A549 (cell line): ENCODE measurements around the gene PCDHA7. TPM values are rescaled to one million over a fixed set of nuclear protein-coding genes. Genes with fewer than 3 reads are reported as not detected.

Source experiments
- ATAC-seq, 2 experiments: fragments of 200-7000 bp in 1 of 2; fragments of >200 bp in 1 of 2; cut with Nextera tagmentation in 1 of 2; cut with Tn5 transposase in 1 of 2; 3 replicates each; pipeline versions ENCODE4 v1.8.0 to v1.9.1; 2018 to 2020; ENCODE audit warnings: mild to moderate bottlenecking in 1 of 2, moderate library complexity in 1 of 2
- CTCF ChIA-PET: fragments of 300-600 bp; sonication (Branson Sonifier 250); formaldehyde crosslinking; extraction: SDS; loops from one replicate; lab custom pipeline; 2021; ENCODE audit warnings: antibody characterized with exemption, inconsistent platforms; lab: Yijun Ruan, JAX
- POLR2A ChIA-PET: fragments of 350-600 bp; formaldehyde crosslinking; extraction: SDS; loops from one replicate; lab custom pipeline; 2021; ENCODE audit warnings: antibody characterized with exemption, inconsistent platforms; lab: Yijun Ruan, JAX
- DNase-seq, 2 experiments: peaks; one replicate each; pipeline versions ENCODE4 v3.0.0 to v3.0.0-alpha.2; 2011 to 2016; ENCODE audit warnings: low read depth in 1 of 2, low spot score in 1 of 2
- FAIRE-seq: peaks from 2 replicates; lab custom pipeline; 2011; peaks lifted over from hg19 to GRCh38; lab: Jason Lieb, UNC
- H3K27ac ChIP-seq, 2 experiments: fragments of >200 bp; sonication (Bioruptor Twin); formaldehyde crosslinking; 3 replicates each; pipeline ENCODE4 v1.5.1; 2016 to 2017
- H3K4me1 ChIP-seq: fragments of >200 bp; sonication (Bioruptor Twin); formaldehyde crosslinking; 3 replicates; pipeline ENCODE4 v1.6.1; 2016
- H3K4me2 ChIP-seq: fragments of >200 bp; sonication (Bioruptor Twin); formaldehyde crosslinking; 3 replicates; pipeline ENCODE4 v1.6.1; 2016
- H3K4me3 ChIP-seq: fragments of >200 bp; sonication (Bioruptor Twin); formaldehyde crosslinking; 3 replicates; pipeline ENCODE4 v1.5.1; 2016
- H3K9me3 ChIP-seq: fragments of >200 bp; sonication (Bioruptor Twin); formaldehyde crosslinking; 3 replicates; pipeline ENCODE4 v1.6.1; 2016
- CTCF ChIP-seq: fragments of >200 bp; sonication (Bioruptor Twin); formaldehyde crosslinking; IDR thresholded peaks from 3 replicates; pipeline ENCODE4 v1.5.1; 2016
- E2F6 ChIP-seq: IDR thresholded peaks from 2 replicates; pipeline ENCODE4 v1.6.1; 2012; ENCODE audit warnings: low read depth, borderline replicate concordance
- EHF ChIP-seq: fragments of 250-450 bp; sonication (Bioruptor Pico); IDR thresholded peaks from 2 replicates; pipeline ENCODE4 v1.5.0; 2020; ENCODE audit warnings: mild to moderate bottlenecking
- ELK1 ChIP-seq: fragments of 150-350 bp; IDR thresholded peaks from 2 replicates; pipeline ENCODE4 v1.6.1; 2014; ENCODE audit warnings: low read depth, mild to moderate bottlenecking, low read length
- EP300 ChIP-seq, 2 experiments: fragments of >200 bp; sonication (Bioruptor Twin); formaldehyde crosslinking; IDR thresholded peaks; 2 replicates in 1 of 2; 3 replicates in 1 of 2; pipeline ENCODE4 v1.6.1; 2016 to 2017
- ESRRA ChIP-seq: fragments of 150-350 bp; IDR thresholded peaks from 2 replicates; pipeline ENCODE4 v1.6.1; 2014; ENCODE audit warnings: mild to moderate bottlenecking, low read length, borderline replicate concordance
- FOSL2 ChIP-seq, 2 experiments: fragments of 450-650 bp in 1 of 2; fragments of >200 bp in 1 of 2; sonication (Bioruptor Twin) in 1 of 2; formaldehyde crosslinking; IDR thresholded peaks; 2 replicates each; pipeline versions ENCODE4 v1.5.0 to v1.6.1; 2016 to 2020; ENCODE audit warnings: mild to moderate bottlenecking in 1 of 2, moderate library complexity in 1 of 2
- HES2 ChIP-seq: fragments of >200 bp; sonication (Bioruptor Twin); formaldehyde crosslinking; IDR thresholded peaks from 2 replicates; pipeline ENCODE4 v1.6.1; 2016
- HOXB5 ChIP-seq: fragments of 250-450 bp; sonication (Bioruptor Pico); IDR thresholded peaks from 2 replicates; pipeline ENCODE4 v1.5.0; 2020; ENCODE audit warnings: mild to moderate bottlenecking, moderate library complexity
- KDM1A ChIP-seq: fragments of 200-600 bp; sonication (generic); IDR thresholded peaks from 2 replicates; pipeline ENCODE4 v1.6.1; 2016; ENCODE audit warnings: low read depth, mild to moderate bottlenecking
- MAX ChIP-seq: IDR thresholded peaks from 2 replicates; pipeline ENCODE4 v1.6.1; 2012
- MAZ ChIP-seq: fragments of 150-350 bp; IDR thresholded peaks from 2 replicates; pipeline ENCODE4 v1.6.1; 2014; ENCODE audit warnings: antibody characterized with exemption, low read depth, low read length, borderline replicate concordance
- RAD21 ChIP-seq, 2 experiments: fragments of >200 bp in 1 of 2; sonication (Bioruptor Twin) in 1 of 2; formaldehyde crosslinking in 1 of 2; IDR thresholded peaks in 1 of 2; conservative IDR thresholded peaks in 1 of 2; 2 replicates in 1 of 2; 3 replicates in 1 of 2; pipeline ENCODE4 v1.6.1; 2012 to 2018; ENCODE audit warnings: inconsistent platforms in 1 of 2
- RFX5 ChIP-seq: fragments of 450-650 bp; IDR thresholded peaks from 2 replicates; pipeline ENCODE4 v1.7.1; 2014; ENCODE audit warnings: antibody characterized with exemption, mild to moderate bottlenecking, moderate library complexity
- SMC3 ChIP-seq: fragments of >200 bp; sonication (Bioruptor Twin); formaldehyde crosslinking; IDR thresholded peaks from 3 replicates; pipeline ENCODE4 v1.6.1; 2018; ENCODE audit warnings: inconsistent platforms
- USF2 ChIP-seq: fragments of 450-650 bp; IDR thresholded peaks from 2 replicates; pipeline ENCODE4 v1.6.1; 2014; ENCODE audit warnings: antibody characterized with exemption
- ZNF302 ChIP-seq: fragments of 250-450 bp; sonication (Bioruptor Pico); IDR thresholded peaks from 2 replicates; pipeline ENCODE4 v1.9.0; 2021; ENCODE audit warnings: inconsistent platforms, mild to moderate bottlenecking, moderate library complexity
- WGBS: methylation state at CpG from one replicate; pipeline ENCODE4 v1.1.6; 2017; ENCODE audit errors: missing lambda C conversion rate; 5-methylcytosine and 5-hydroxymethylcytosine counted together
- polyA plus RNA-seq, 4 experiments: library from polyadenylated mRNA; depleted of rRNA in 3 of 4; stranded (reverse); fragments of >200 nt; fragmentation: RNase III in 1 of 4; extraction: RNeasy Plus Mini Kit Qiagen cat#74134 plus additional on column Dnase treatment in 1 of 4; gene quantifications; 2 replicates in 3 of 4; 3 replicates in 1 of 4; pipeline ENCODE4 v1.2.3, GENCODE V29; 2011 to 2017
- TF ChIP-seq, protein P1 (sequence below): fragments of 250-450 bp; sonication (Bioruptor Pico); IDR thresholded peaks from 2 replicates; pipeline ENCODE4 v1.5.0; 2021; ENCODE audit warnings: mild to moderate bottlenecking, moderate library complexity, borderline replicate concordance

Gene PCDHA7
- polyA plus RNA-seq, 2 of the 4 experiments (the other 2 are of a cell fraction): 0.14 to 0.23 TPM

DNA sequence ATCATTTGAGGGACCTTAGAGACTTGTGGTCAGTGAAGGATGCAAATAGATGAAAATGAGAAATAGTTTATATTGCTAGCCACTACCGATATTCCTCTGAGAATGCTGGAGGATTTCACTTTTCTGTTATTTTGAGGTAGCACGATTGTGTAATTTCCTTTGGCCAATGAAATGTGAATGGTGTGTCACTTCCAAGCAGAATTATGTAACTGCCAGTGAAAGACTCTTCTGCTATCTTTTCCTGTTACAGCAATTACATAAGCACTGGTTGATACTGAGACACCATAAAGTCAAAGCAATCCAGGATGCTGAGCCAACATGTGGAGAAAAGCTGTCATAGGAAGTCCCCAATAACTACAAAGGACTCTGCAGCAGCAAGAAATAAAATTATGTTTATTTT, 43.0 kb upstream of the PCDHA7 start:
- WGBS: 10% methylated on average over 2 of the region's 2 CpGs
- TF ChIP-seq HES2 (no peak), E2F6 (no peak), RFX5 (no peak), SMC3 (no peak), EHF (no peak), FOSL2 (IDR thresholded peaks at IDR 0.05) (no peak), FOSL2 (CRISPR knock-in tag; IDR thresholded peaks at IDR 0.05) (no peak), EP300 (IDR thresholded peaks at IDR 0.05) (no peak), ZNF302 (CRISPR knock-in tag) (no peak), KDM1A (no peak), MAZ (no peak), HOXB5 (CRISPR knock-in tag) (no peak), RAD21 (conservative IDR thresholded peaks at IDR 0.05 in 1 of 2, IDR thresholded peaks at IDR 0.05 in 1 of 2) (no peak), ESRRA (no peak)
- TF ChIP-seq, protein P1, sequence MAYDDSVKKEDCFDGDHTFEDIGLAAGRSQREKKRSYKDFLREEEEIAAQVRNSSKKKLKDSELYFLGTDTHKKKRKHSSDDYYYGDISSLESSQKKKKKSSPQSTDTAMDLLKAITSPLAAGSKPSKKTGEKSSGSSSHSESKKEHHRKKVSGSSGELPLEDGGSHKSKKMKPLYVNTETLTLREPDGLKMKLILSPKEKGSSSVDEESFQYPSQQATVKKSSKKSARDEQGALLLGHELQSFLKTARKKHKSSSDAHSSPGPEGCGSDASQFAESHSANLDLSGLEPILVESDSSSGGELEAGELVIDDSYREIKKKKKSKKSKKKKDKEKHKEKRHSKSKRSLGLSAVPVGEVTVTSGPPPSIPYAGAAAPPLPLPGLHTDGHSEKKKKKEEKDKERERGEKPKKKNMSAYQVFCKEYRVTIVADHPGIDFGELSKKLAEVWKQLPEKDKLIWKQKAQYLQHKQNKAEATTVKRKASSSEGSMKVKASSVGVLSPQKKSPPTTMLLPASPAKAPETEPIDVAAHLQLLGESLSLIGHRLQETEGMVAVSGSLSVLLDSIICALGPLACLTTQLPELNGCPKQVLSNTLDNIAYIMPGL (CRISPR knock-in tag): no peak
- TF ChIP-seq, all 56 proteins: peak for 0
- Histone ChIP-seq H3K4me3 (no peak overlapping the region), H3K27ac (no peak overlapping the region), H3K4me2 (no peak overlapping the region), H3K4me1 (no peaks in the 10 kb centered on the region), H3K9me3 (peaks cover 36% of the 10 kb centered on the region)
- FAIRE-seq (no peak), ATAC-seq (no peak), DNase-seq (no peak)
- POLR2A ChIA-PET: no interaction called here
- CTCF ChIA-PET: no interaction called here

- CTCF ChIA-PET: interaction anchor here (0.6 to 4.9 kb wide), 12 partner anchors 9 to 1562 kb away, joined by 3 to 28 read pairs (median 3); partner anchors contain the start of genes PCDHA1, PCDHA11, PCDHA4 and PCDHA5
Measured at GRCh38 chr5:140794595-140795258, 39.3 kb upstream of the PCDHA7 start, which contains the start of gene PCDHA2. Gene PCDHA2 (plus strand): TSS chr5:140794852.

More at GRCh38 chr5:140794595-140795258, 39.3 kb upstream of the PCDHA7 start, which contains the start of gene PCDHA2:
- TF ChIP-seq RAD21 (conservative IDR thresholded peaks at IDR 0.05 in 1 of 2, IDR thresholded peaks at IDR 0.05 in 1 of 2) (peak in 1 of 2 experiments; percentile 12; a peak in 2 of 5 replicates), USF2 (no peak), CTCF (no peak), MAX (no peak), ELK1 (no peak)
- peak within 1 kb of the TSS; percentile 51 for H3K4me2 ChIP-seq
- DNase-seq: peak; percentile 13 to 32
- peaks cover 36% of the 10 kb centered on the region for H3K9me3 ChIP-seq
- 27% methylated on average over 14 of the region's 27 CpGs for WGBS
- H3K4me1 ChIP-seq: no peaks in the 10 kb centered on the region
- peak in 1 of 2 experiments; percentile 84; a peak in 4 of 6 replicates for ATAC-seq
- peak within 1 kb of the TSS in 1 of 2 experiments; percentile 35; a peak in 1 of 6 replicates for H3K27ac ChIP-seq
- H3K4me3 ChIP-seq: peak within 1 kb of the TSS; percentile 38
- FAIRE-seq: no peak
- POLR2A ChIA-PET: no interaction called here
